ENCODE measurements around the gene TARS3.
A peak's percentile ranks its signal among the peaks of the same experiment; 100 is the strongest.
"Not testable (repeated sequence)": the region's sequence is repeated elsewhere in the genome, so short reads cannot be mapped to it uniquely, and the experiment has no call there.

TARS3 gene

GRCh38 chr15:101698314-101698713 is 26.0 kb downstream of the TARS3 start:
- DNase-seq: no peak

- DNase-seq: no peak
These were observed 26.8 kb downstream of the TARS3 start for GRCh38 chr15:101697488-101697887.

GRCh38 chr15:101696829-101697228 is 27.4 kb downstream of the TARS3 start:
- DNase-seq: no peak

- DNase-seq: no peak
These were observed 30.0 kb downstream of the TARS3 start for GRCh38 chr15:101694261-101694660.

GRCh38 chr15:101692801-101693598 is 31.3 kb downstream of the TARS3 start:
- DNase-seq: peak; percentile 32

- peak; percentile 75 for DNase-seq
These were observed 34.4 kb downstream of the TARS3 start for GRCh38 chr15:101689901-101690300.

- peak; percentile 61 for DNase-seq
These were observed 37.6 kb downstream of the TARS3 start for GRCh38 chr15:101686718-101687117.

GRCh38 chr15:101684877-101685276 is 39.4 kb downstream of the TARS3 start:
- no peak for DNase-seq

GRCh38 chr15:101684384-101684783 is 39.9 kb downstream of the TARS3 start:
- peak; percentile 98 for DNase-seq

GRCh38 chr15:101679806-101680205 is 44.5 kb downstream of the TARS3 start:
- no peak for DNase-seq

GRCh38 chr15:101676921-101677329 is 47.3 kb downstream of the TARS3 start:
- DNase-seq: no peak

- peak; percentile 96 for DNase-seq
These were observed 48.3 kb downstream of the TARS3 start for GRCh38 chr15:101675796-101676582.

GRCh38 chr15:101675015-101675414 is 49.3 kb downstream of the TARS3 start:
- DNase-seq: peak; percentile 98

GRCh38 chr15:101672298-101672697 is 52.0 kb downstream of the TARS3 start:
- no peak for DNase-seq

- DNase-seq: no peak
These were observed 54.5 kb downstream of the TARS3 start for GRCh38 chr15:101669744-101670143.

GRCh38 chr15:101667881-101668280 is 56.4 kb downstream of the TARS3 start:
- no peak for DNase-seq

- DNase-seq: peak; percentile 30
These were observed 59.9 kb downstream of the TARS3 start for GRCh38 chr15:101664303-101664913.

GRCh38 chr15:101662203-101662602 is 62.1 kb downstream of the TARS3 start:
- DNase-seq: no peak

- no peak for DNase-seq
These were observed 64.3 kb downstream of the TARS3 start for GRCh38 chr15:101660005-101660404.

GRCh38 chr15:101657968-101658784 is 66.1 kb downstream of the TARS3 start:
- no peak for DNase-seq

- DNase-seq: no peak
These were observed 67.1 kb downstream of the TARS3 start for GRCh38 chr15:101657171-101657570.

- not testable (repeated sequence) for DNase-seq
These were observed 69.5 kb downstream of the TARS3 start for GRCh38 chr15:101654624-101655337.

Measured in fibroblast of skin of back (primary cell).